T-helper 2 cell treated with Interferon-gamma antibody and Interleukin-4, amounts not matched to agents 100 ng/mL and 5 ng/mL, for 36 hours (primary cell): ENCODE data around the gene WSB1. TPM values are rescaled to one million over a fixed set of nuclear protein-coding genes. Genes with fewer than 3 reads are reported as not detected.
"Not testable (repeated sequence)": the region's sequence is repeated elsewhere in the genome, so short reads cannot be mapped to it uniquely, and the experiment has no call there.

Experiments
- intact Hi-C: fragments of 100-400 bp; cut with micrococcal nuclease; formaldehyde crosslinking; loops from one replicate; pipeline ENCODE4 v1.15.1; 2023
- total RNA-seq: library from RNA; stranded (reverse); gene quantifications from 2 replicates; pipeline ENCODE4 v1.2.3, GENCODE V29; 2022

WSB1 gene
- 87.4 and 90.7 TPM in 2 replicates for total RNA-seq

- intact Hi-C loops, result loop anchor here (1.0 to 2.0 kb wide), 3 partner anchors 38 to 179 kb away; no protein-coding TSS in a partner anchor
These were observed at the start of gene WSB1 for GRCh38 chr17:27293898-27294688. Gene WSB1, plus strand, starts transcription at chr17:27294114. Its CDS starts 282 bp downstream, at chr17:27294396.

GRCh38 chr17:27244491-27245223 lies 49.3 kb upstream of the WSB1 start:
- intact Hi-C loops, result loop anchor here (2.0 kb wide), 2 partner anchors 88 to 108 kb away; no protein-coding TSS in a partner anchor

- intact Hi-C loops, result loop anchor here (2.0 kb wide), 2 partner anchors 88 to 108 kb away; no protein-coding TSS in a partner anchor
These were observed 48.7 kb upstream of the WSB1 start for GRCh38 chr17:27245230-27245696.

GRCh38 chr17:27246537-27246936 lies 47.4 kb upstream of the WSB1 start:
- intact Hi-C loops, result no loop called here

- intact Hi-C loops, result no loop called here
These were observed 46.6 kb upstream of the WSB1 start for GRCh38 chr17:27247071-27247957.

- intact Hi-C loops, result no loop called here
These were observed 46.0 kb upstream of the WSB1 start for GRCh38 chr17:27247958-27248342.

- intact Hi-C loops, result not testable (repeated sequence)
These were observed 43.1 kb upstream of the WSB1 start for GRCh38 chr17:27250791-27251190.

GRCh38 chr17:27254802-27255201 lies 39.1 kb upstream of the WSB1 start:
- intact Hi-C loops, result not testable (repeated sequence)

GRCh38 chr17:27256225-27257030 lies 37.5 kb upstream of the WSB1 start:
- intact Hi-C loops, result no loop called here

- intact Hi-C loops, result no loop called here
These were observed 36.9 kb upstream of the WSB1 start for GRCh38 chr17:27257031-27257357.

GRCh38 chr17:27259356-27259755 lies 34.6 kb upstream of the WSB1 start:
- intact Hi-C loops, result no loop called here

GRCh38 chr17:27263386-27263785 lies 30.5 kb upstream of the WSB1 start:
- intact Hi-C loops, result no loop called here

GRCh38 chr17:27264068-27264812 lies 29.7 kb upstream of the WSB1 start:
- intact Hi-C loops, result no loop called here

- intact Hi-C loops, result no loop called here
These were observed 28.6 kb upstream of the WSB1 start for GRCh38 chr17:27265333-27265732.

GRCh38 chr17:27266228-27266627 lies 27.7 kb upstream of the WSB1 start:
- intact Hi-C loops, result no loop called here

GRCh38 chr17:27268394-27269085 lies 25.4 kb upstream of the WSB1 start:
- intact Hi-C loops, result no loop called here

GRCh38 chr17:27269201-27269600 lies 24.7 kb upstream of the WSB1 start:
- intact Hi-C loops, result no loop called here

- intact Hi-C loops, result no loop called here
These were observed 23.9 kb upstream of the WSB1 start for GRCh38 chr17:27269974-27270373.

GRCh38 chr17:27276653-27277156 lies 17.2 kb upstream of the WSB1 start:
- intact Hi-C loops, result no loop called here
